Nephron (organoid): ENCODE data around the gene ADPRM.

Experiments used
- H3K27ac Mint-ChIP-seq, 3 experiments: 2 replicates each; pipeline ENCODE4 v1.8.0; 2020; ENCODE audit warnings: mixed read lengths in 3 of 3, mild to moderate bottlenecking in 2 of 3, moderate library complexity in 1 of 3
- H3K27me3 Mint-ChIP-seq: 2 replicates; pipeline ENCODE4 v1.8.0; 2021; ENCODE audit warnings: low read depth, mild to moderate bottlenecking, moderate library complexity, mixed read lengths
- H3K36me3 Mint-ChIP-seq: 2 replicates; pipeline ENCODE4 v1.8.0; 2020; ENCODE audit warnings: low read depth, mixed read lengths
- H3K4me1 Mint-ChIP-seq: 2 replicates; pipeline ENCODE4 v1.8.0; 2020; ENCODE audit warnings: mixed read lengths
- H3K4me3 Mint-ChIP-seq, 3 experiments: 2 replicates each; pipeline ENCODE4 v1.8.0; 2020; ENCODE audit warnings: mild to moderate bottlenecking in 3 of 3, mixed read lengths in 3 of 3, moderate library complexity in 2 of 3
- H3K9me3 Mint-ChIP-seq: 2 replicates; pipeline ENCODE4 v1.8.0; 2020; ENCODE audit warnings: mixed read lengths
- CTCF ChIP-seq, 3 experiments: fragments of 200-600 bp; sonication (generic); IDR thresholded peaks; one replicate each; pipeline ENCODE4 v1.5.0; 2021; ENCODE audit warnings: antibody characterized with exemption in 3 of 3; ENCODE audit not compliant: unreplicated experiment in 3 of 3

ADPRM gene

GRCh38 chr17:10664571-10664970, 32.8 kb upstream of the ADPRM start:
- Mint-ChIP-seq H3K9me3 (no peaks in the 10 kb centered on the region), H3K4me3 (peak overlapping the region in 2 of 3 experiments; percentile 3 to 19), H3K4me1 (peaks cover 41% of the 10 kb centered on the region), H3K27me3 (no peaks in the 10 kb centered on the region), H3K27ac (peak overlapping the region; percentile 8 to 72 (median 32)), H3K36me3 (peaks cover 2% of the 10 kb centered on the region)
- TF ChIP-seq CTCF (IDR thresholded peaks at IDR 0.05; ENCODE audit: unreplicated experiment in 3 of 3), result no peak

GRCh38 chr17:10666906-10667305, 30.5 kb upstream of the ADPRM start:
- H3K27me3 Mint-ChIP-seq, result no peaks in the 10 kb centered on the region
- no peaks in the 10 kb centered on the region for H3K9me3 Mint-ChIP-seq
- peaks cover 36% of the 10 kb centered on the region for H3K4me1 Mint-ChIP-seq
- no peaks in the 10 kb centered on the region for H3K36me3 Mint-ChIP-seq
- no peak for TF ChIP-seq CTCF (IDR thresholded peaks at IDR 0.05; ENCODE audit: unreplicated experiment in 3 of 3)
- H3K4me3 Mint-ChIP-seq, result no peak overlapping the region
- H3K27ac Mint-ChIP-seq, result no peak overlapping the region

- Mint-ChIP-seq H3K4me3 (no peak overlapping the region), H3K27ac (no peak overlapping the region), H3K27me3 (no peaks in the 10 kb centered on the region), H3K4me1 (peaks cover 44% of the 10 kb centered on the region), H3K36me3 (peaks cover 4% of the 10 kb centered on the region), H3K9me3 (no peaks in the 10 kb centered on the region)
- no peak for TF ChIP-seq CTCF (IDR thresholded peaks at IDR 0.05; ENCODE audit: unreplicated experiment in 3 of 3)
Observed at GRCh38 chr17:10668775-10669174, 28.6 kb upstream of the ADPRM start.

- H3K4me1 Mint-ChIP-seq, result peaks cover 30% of the 10 kb centered on the region
Observed at GRCh38 chr17:10673312-10673711, 24.1 kb upstream of the ADPRM start.

GRCh38 chr17:10674704-10675103, 22.7 kb upstream of the ADPRM start:
- Mint-ChIP-seq H3K4me3 (peak overlapping the region in 1 of 3 experiments; percentile 70), H3K9me3 (no peaks in the 10 kb centered on the region), H3K27me3 (no peaks in the 10 kb centered on the region), H3K27ac (peak overlapping the region in 1 of 3 experiments; percentile 46), H3K36me3 (peaks cover 38% of the 10 kb centered on the region), H3K4me1 (peaks cover 30% of the 10 kb centered on the region)
- no peak for TF ChIP-seq CTCF (IDR thresholded peaks at IDR 0.05; ENCODE audit: unreplicated experiment in 3 of 3)

More at GRCh38 chr17:10673312-10673711, 24.1 kb upstream of the ADPRM start:
- H3K4me3 Mint-ChIP-seq, result no peak overlapping the region
- peaks cover 28% of the 10 kb centered on the region for H3K36me3 Mint-ChIP-seq
- H3K27me3 Mint-ChIP-seq, result no peaks in the 10 kb centered on the region
- no peaks in the 10 kb centered on the region for H3K9me3 Mint-ChIP-seq
- no peak overlapping the region for H3K27ac Mint-ChIP-seq
- no peak for TF ChIP-seq CTCF (IDR thresholded peaks at IDR 0.05; ENCODE audit: unreplicated experiment in 3 of 3)

- no peaks in the 10 kb centered on the region for H3K27me3 Mint-ChIP-seq
- peak overlapping the region in 1 of 3 experiments; percentile 27 for H3K4me3 Mint-ChIP-seq
- peaks cover 73% of the 10 kb centered on the region for H3K36me3 Mint-ChIP-seq
- no peaks in the 10 kb centered on the region for H3K9me3 Mint-ChIP-seq
- TF ChIP-seq CTCF (IDR thresholded peaks at IDR 0.05; ENCODE audit: unreplicated experiment in 3 of 3), result no peak
- H3K27ac Mint-ChIP-seq, result peak overlapping the region; percentile 61 to 94 (median 91)
- H3K4me1 Mint-ChIP-seq, result peaks cover 37% of the 10 kb centered on the region
Observed at GRCh38 chr17:10681866-10682446, 15.4 kb upstream of the ADPRM start.
